GM21423 (cell line): Measurements from ENCODE around the gene DNAH17.

ENCODE experiments used
- ATAC-seq: cut with Tn5 transposase; IDR thresholded peaks from one replicate; pipeline ENCODE4 v1.9.1; 2021; ENCODE audit warnings: mild to moderate bottlenecking, moderate library complexity; ENCODE audit not compliant: unreplicated experiment

DNAH17 gene

DNA sequence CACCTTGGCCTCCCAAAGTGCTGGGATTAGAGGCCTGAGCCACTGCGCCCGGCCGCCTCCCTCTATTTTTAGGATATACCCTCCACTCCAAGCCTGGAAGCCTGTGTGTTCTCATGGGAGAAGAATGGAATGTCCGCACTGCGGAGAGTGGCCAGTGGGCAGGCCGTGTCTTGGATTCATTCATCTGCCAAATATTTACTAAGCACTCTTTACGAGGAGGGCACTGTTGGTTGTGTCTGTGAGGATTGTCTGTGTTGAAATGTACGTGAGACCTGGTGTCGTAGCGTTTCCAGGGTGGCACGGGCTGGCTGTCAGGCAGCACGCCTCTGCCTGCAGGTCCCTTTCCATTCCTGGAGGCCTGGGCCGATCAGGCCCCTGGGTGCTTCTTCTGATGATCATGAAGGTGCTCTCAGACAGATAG lies 179.5 kb downstream of the DNAH17 start:
- ATAC-seq: no peak

DNA sequence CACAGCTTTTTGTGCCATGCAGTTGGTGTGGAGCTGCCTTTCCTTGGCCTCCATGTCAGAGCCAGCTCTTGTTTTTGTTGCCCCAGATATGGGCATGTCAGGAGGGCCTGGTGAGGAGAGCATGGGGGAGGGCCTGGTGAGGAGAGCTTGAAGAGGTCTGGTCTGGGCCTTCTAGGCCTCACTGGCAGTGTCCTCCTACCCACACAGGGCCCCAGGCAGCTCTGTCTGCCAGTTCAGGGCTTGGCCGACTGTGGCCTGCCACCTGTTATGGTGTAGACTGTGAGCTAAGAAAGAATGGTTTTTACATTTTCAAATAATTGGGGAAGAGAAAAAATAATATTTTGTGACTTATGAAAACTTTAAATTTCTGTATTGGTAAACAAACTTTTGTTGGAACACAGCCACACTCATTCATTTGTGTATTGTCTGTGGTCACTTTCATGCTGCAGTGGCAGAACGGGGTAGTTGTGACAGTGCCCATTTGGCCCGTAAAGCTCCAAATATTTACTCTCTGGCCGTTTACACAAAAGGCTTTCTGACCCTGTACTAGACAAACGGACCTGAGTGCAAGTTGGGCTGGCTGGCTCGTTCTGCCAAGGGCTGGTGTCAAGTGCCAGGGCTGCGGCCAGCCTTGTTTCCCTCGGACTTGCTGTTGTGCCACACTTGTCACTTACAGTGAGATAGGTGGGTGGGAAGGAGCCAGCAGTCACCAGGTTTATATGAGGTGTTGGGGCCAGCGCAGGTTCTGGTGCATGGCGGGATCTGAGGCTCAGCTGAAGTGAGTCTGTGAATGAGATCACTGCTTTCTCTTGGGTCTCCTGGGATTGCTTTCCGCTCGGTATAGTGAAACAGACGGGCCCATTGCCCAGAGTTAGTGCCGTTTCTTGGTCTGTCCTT lies 180.5 kb downstream of the DNAH17 start:
- no peak for ATAC-seq

DNA sequence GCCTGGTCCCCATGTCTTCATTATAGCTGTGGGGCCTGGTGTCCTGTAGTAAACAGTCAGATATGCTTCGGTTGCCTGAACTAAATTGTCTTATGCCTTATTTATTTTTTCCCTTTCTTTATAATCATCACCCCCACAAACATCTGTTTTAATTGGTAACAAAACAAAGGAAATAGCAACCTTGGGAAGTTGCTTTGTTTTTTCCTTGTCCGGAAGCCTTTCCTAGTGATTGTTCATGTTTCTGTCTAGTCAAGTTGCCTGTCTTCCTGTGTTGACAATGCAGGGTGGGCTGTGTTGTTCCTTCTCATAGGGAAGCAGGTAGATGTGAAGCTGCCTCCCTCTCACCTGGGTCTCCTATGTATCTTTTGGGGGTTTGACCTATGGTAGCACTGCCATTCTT lies 182.0 kb downstream of the DNAH17 start:
- ATAC-seq: no peak

DNA sequence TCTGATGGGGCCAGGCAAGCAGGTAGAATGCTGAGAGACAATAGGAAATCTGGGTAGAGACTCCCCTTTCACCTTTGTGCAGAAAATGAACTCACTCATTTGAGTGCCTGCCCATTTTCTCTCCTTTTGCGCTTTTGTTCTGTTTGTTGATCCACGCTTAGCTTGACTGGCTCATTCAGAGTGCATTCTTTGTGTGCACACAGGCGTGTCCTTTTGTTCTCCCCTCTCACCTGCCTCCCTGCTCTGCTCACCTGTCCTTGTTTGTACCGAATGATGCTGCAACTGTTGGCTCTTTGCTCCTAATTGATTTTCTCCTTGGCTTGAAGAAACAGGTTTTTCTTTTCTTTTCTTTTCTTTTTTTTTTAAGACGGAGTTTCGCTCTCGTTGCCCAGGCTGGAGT lies 183.0 kb downstream of the DNAH17 start:
- ATAC-seq: no peak

DNA sequence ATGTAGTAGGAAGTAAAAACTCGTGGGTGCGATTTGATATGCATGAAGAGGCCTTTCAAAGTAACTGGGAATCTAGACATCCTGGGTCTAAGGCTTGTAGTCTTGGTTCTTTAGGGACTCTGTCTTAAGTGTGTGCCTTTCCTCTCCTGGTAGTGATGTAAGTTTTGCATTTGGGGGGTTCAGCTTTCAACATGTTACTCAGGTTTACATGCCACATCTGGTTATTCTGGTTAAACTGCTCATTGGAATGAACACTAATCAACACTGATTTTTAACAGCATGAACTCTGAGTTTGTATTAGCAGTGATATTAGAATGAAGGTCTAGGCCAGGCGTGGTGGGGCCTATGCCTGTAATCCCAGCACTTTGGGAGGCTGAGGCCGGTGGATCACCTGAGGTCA lies 183.6 kb downstream of the DNAH17 start:
- ATAC-seq: no peak

DNA sequence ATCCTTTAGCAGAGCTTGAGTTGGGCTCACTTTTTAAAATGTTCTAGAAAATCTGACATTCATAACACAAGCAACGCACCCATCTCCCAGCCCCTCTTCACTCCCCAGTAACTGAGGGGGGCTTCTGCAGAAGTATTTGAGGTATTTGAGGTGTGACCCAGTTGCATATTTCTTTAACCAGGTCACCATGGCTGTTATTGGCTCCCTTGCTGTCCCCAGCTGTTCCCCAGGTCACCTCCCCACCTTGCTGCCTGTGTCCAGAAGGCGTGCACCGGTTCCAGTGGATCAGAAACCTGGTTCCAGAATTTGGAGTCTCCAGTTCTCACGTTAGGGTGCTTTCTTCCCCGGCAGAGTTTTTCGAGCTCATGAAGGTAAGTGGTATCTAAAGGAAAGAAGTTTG lies 184.9 kb downstream of the DNAH17 start:
- ATAC-seq: no peak

DNA sequence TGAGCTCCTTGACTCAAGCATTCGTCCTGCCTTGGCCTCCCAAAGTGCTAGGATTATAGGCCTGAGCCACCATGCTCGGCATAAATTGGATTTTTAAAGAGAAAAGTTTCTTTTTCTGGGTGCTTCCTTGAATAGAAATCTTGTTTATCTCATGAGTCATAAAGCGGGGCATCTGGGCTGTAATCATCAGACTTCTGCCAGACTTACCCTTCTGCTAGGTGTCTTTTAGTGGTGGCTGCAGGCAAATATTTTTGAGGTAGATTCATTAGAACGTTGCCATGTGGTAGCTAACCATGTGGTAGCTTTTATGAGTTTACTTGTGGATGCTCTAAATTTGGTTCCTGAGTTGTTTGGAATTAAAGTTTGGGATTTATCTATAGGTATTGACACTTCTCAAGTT lies 185.4 kb downstream of the DNAH17 start:
- no peak for ATAC-seq

DNA sequence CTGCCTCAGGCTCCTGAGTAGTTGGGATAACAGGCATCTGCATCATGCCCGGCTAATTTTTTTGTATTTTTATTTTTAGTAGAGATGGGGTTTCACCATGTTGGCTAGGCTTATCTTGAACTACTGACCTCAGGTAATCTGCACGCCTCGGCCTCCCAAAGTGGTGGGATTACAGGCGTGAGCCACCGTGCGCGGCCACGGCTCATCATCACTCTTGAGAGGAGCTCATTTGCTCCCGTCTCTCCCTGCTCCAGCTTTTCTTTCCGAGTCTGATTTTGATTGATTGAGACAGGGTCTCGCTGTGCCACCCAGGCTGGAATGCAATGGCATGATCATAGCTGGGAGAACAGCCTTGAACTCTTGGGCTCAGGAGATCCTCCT lies 186.2 kb downstream of the DNAH17 start:
- no peak for ATAC-seq

DNA sequence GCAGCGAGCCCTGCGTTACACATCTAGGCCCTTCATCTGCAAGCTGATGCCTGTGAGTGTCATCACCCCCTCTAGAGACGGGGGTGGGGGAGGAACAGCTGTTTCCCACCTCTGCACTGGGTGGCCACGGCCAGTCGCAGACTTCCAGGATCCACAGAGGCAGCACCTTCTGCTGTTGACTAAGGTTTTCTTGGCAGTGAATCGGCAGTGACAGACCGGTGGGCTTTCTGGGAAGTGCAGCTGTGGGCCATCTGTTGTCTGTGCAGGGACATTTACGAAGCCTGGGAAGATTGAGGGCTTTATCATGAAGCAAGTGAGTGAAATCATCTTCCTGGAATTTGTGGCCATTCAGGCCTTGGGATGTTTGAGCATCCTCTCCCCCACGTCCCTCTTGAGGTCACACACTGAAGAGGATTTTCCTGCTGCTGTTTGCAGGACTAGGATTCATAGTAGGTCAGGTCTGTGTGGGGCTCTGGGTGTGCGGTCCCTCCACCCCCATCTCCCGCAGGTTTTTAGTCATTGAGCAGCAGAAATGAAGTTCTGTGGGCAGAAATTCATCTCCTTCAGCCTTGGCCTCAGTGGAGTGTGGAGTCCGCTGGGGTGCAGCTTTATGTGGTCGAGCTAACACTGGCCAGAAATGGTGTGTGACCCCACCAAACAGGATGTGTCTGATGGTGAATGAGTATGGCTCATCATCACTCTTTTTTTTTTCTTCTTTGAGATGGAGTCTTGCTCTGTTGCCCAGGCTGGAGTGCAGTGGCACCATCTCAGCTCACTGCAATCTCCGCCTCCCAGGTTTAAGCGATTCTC lies 186.8 kb downstream of the DNAH17 start:
- no peak for ATAC-seq

DNA sequence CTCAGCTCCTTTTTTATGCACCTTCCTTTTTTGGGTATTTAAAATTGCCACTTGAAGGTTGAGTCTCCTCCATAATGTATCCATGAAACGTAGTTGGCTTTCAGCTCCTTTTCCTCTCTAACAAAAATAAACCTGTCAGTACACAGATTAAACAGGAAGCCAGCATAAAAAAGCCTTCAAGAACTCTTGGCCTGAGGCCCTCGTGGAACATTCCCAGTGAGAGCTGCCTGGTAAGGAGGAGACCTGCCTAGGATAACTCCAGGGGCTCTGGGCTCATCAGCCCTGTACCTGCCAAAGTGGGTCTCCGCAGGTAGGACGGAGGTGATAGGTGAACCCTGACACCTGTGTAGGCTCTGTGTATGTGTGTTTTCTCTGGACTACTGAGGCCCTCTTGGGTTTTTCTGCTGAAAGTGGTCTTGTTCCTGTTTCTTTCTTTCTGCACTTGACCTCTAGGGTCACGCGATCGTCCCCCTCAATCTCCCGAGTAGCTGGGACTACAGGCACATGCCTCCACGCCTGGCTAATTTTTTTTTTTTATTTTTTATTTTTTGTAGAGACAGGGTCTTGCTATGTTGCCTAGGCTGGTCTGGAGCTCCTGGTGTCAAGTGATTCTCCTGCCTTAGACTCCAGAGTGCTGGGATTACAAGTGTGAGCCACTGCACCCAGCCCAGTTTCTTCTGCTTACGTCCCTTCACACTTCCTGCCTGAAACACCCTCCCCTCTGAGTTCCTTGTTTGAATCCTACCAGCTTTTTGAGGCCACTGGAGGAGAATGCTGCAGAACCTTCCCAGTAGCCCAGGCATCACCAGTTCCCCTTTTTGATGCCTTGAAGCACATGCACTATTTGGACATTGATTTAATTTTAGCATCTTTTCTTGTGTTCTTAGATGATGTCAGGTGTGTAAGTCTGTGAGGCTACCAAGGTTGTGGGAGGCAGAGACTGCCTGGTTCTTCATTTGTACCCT lies 188.9 kb downstream of the DNAH17 start:
- ATAC-seq: no peak

DNA sequence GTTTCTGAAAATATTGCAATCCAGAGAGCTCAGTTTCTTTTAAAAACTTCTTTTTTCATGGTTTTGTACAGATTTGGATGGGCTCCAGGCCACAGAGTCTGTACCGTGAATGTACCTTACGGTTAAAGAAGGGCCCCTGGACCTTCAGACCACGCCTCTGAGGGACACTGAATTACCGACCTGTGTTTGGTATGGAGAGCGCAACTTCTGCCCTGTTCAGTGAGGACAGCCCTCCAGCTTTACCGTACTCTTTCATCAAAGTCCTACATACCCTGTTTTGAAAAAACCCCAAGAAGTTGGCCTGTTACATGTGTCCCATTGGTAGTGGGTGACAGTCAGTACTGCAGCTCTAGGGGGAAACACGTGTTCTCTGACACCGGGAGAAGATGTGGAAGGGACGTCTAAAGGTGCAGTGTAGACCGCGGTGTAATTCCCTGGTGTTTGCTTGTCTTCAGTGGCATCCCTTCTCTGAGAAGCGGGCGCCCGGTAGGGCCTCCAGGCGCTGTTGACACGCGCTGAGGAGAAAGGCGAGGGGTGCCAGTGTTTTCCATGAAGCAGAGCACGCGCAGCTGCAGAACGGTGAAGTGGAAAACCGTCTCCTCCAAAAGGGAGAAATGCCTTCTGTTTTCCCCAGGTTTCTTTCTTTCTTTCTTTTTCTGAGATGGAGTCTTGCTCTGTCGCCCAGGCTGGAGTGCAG lies 192.6 kb downstream of the DNAH17 start:
- peak; percentile 8 for ATAC-seq

DNA sequence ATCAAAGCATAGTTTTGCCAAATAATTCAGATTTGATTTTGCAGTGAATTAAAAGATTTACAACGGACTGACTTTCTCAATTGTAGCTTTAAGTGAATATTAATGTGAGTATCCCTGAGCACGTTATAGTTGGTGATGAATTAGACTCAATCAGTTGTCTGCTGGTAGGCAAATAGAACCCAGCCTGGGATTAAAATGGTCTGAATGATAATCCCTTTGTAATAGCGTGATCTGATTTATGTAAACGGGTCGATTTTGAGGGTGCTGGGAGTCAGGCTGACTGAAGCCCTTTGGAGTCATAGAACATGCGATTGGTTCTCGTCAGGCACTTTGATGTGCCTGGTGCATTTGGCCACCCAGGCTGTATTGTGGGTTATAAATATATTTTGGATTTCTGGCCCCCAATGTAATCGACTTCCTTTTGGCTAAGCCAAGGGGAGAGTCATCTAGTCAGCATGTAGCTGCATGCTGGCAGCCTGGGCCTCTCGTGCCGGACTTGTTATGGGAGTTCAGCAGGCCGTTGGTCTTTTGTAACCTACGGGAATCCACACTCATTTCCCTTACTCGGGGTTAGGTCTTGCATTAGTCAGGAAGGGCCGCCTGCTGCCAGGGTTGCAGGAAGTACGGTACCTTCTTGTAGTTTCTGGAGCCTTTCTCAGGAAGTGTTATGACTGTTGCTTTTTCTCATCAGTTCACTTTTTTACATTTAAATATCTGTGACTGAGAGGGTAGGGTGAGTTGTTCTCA lies 193.3 kb downstream of the DNAH17 start:
- ATAC-seq: peak; percentile 25

DNA sequence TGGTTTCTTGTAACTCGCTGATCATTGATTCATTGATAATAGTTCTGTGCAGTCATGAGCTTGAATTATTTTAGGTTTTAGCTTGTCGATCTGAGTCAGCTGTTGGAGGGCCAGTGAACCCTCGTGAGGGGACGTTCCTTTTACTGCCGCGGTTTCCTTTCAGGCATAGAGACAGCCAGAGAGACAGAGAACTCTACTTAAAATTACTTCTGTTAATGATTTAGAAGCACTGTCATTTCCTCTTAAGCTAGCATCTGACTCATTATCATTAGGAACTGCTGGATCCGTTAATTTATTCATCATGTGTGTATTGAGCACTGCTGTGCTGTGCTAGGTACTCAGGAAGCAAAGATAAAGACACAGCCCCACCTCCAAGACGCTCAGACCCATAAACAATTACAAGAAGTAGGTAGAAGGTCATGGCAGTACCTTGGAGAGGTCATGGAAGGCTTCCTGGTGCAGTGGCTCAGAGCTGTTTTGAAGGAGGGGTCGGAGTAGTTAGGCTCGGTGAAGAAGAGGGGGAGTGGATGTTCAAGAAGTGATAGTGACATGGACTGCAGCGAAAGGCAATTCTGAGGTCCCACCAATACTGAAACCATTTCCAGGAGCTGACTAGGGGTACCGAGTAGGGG lies 195.5 kb downstream of the DNAH17 start:
- no peak for ATAC-seq

DNA sequence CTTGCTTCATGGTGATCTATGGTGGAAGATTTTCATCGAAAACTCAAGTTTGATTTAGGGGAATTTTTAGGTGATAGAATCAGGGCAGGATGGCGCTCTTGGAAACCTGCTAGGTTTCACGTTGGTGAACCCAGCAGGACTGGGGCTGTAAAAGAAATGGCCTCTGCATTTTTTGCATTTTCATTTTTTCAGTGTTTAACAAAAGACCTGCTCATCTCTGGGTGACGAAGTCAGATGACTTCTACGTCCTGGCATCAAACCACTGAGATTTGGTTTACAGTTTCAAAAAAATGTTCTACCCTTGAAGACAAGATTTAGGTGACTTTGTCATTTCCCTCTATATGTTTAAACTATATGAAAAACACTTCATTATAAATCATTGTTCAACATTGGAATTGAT lies 196.8 kb downstream of the DNAH17 start:
- ATAC-seq: no peak

DNA sequence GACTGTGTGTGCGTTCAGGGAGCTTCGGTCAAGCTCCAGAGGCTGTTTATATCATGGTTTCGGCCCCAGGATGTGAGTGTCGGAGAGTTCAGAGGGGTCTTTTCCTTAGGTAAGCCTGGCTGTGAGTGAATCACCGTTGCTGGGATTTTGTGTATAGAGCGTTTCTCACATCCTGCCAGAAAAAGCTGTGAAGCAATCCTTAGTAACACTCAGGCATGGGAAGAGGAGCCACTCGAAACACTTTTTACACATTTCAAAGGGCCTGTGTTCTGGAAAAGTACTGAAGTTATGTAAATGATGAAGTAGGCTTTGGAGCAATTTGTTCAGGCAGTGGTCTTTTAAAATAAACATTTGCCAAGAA lies 198.1 kb downstream of the DNAH17 start:
- no peak for ATAC-seq

DNA sequence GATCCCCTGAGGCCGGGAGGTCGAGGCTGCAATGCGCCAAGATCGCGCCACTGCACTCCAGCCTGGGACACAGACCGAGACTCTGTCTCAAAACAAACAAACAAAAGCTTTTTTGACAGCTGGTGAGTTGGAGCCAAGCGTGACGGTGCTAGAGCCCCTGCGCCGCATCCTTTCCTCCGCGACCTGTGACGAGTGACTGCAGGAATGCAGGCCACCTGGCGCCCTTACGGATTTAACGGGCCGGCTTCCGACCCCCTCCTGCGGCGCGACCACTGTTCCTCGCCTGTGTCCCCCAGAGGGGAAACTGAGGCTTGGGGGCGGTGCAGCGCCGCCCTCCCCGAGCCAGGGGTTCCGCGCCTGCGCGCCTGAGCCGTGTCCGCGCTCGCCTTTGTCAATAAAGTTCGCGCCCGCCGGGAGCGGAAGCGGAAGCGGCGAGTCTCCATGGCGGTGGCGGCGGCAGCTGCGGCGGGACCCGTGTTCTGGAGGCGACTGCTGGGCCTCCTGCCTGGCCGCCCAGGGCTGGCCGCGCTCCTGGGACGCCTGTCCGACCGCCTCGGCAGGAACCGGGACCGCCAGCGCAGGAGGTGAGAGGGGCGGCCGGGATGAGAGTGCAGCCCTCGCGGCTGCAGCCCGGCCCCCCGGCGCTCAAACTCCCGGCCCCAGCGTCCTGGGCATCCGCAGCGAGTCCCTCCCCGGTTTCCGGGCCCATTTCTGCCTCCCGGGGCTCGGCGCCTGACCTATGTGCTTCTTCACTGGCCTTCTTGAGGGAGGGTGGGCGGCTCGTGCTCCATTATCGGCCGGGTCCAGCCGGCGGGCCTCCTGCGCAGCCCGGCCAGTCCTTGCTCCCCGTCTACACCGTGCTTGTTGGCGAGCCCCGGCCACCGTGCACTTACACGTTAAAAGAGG lies 198.7 kb downstream of the DNAH17 start, which contains the start of gene PGS1:
Gene PGS1 (plus strand): TSS at position 425 of the 906 bp plus-strand sequence. CDS start 17 bp downstream, at position 442.
- ATAC-seq: peak; percentile 58

DNA sequence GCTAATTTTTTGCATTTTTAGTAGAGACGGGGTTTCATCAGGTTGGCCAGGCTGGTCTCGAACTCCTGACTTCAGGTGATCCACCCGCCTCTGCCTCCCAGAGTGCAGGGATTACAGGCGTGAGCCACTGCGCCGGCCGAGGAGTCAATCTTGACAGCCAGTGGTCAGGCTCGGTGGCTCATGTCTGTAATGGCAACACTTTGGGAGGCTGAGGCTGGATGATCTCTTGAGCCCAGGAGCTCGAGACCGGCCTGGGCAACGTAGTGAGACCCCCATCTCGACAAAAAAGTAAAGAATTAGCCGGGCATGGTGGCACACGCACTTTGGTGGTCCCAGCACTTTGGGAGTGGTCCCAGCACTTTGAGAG lies 199.4 kb downstream of the DNAH17 start:
- no peak for ATAC-seq

DNA sequence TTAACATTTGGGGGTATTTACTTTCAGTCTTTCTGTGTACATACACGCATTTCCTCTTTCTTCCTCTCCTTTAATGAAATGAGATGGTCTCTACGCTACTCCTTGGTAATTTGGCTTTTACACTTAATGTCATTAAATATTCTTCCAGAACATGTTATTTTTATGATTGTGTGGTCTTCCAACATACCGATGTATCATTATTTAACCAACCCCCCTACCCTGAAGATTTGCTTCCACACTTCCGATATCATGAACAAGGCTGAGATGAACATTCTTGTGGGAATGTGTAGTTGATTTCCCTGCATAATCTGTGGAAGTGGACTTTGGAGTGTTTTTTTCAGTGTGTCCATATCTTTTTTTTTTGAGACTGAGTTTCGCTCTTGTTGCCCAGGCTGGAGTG lies 201.0 kb downstream of the DNAH17 start:
- ATAC-seq: no peak
